GM18502 (cell line): Measurements from ENCODE around the gene NHSL1.

Source experiments
- ATAC-seq: cut with Tn5 transposase; IDR thresholded peaks from one replicate; pipeline ENCODE4 v1.9.1; 2021; ENCODE audit warnings: mild to moderate bottlenecking; ENCODE audit not compliant: unreplicated experiment, poor library complexity

NHSL1 gene

GRCh38 chr6:138500045-138500665 is 861 bp upstream of the NHSL1 start:
- ATAC-seq, result no peak

- ATAC-seq, result no peak
These were observed 528 bp downstream of the NHSL1 start for GRCh38 chr6:138498629-138499302.

GRCh38 chr6:138497286-138497685 is 2.0 kb downstream of the NHSL1 start:
- ATAC-seq, result no peak

- ATAC-seq, result no peak
These were observed 5.0 kb downstream of the NHSL1 start for GRCh38 chr6:138494312-138494711.

- ATAC-seq, result no peak
These were observed 5.9 kb downstream of the NHSL1 start for GRCh38 chr6:138493413-138493812.

GRCh38 chr6:138492871-138493270 is 6.4 kb downstream of the NHSL1 start:
- no peak for ATAC-seq

- no peak for ATAC-seq
These were observed 7.2 kb downstream of the NHSL1 start for GRCh38 chr6:138492113-138492512.

- no peak for ATAC-seq
These were observed 8.3 kb downstream of the NHSL1 start for GRCh38 chr6:138491017-138491416.

GRCh38 chr6:138489846-138490245 is 9.4 kb downstream of the NHSL1 start:
- no peak for ATAC-seq

GRCh38 chr6:138487102-138487604 is 12.1 kb downstream of the NHSL1 start:
- ATAC-seq, result no peak

- ATAC-seq, result no peak
These were observed 12.8 kb downstream of the NHSL1 start for GRCh38 chr6:138486249-138487101.

GRCh38 chr6:138485586-138486248 is 13.6 kb downstream of the NHSL1 start:
- ATAC-seq, result no peak

- ATAC-seq, result no peak
These were observed 14.2 kb downstream of the NHSL1 start for GRCh38 chr6:138485005-138485545.

GRCh38 chr6:138484018-138484731 is 15.1 kb downstream of the NHSL1 start:
- ATAC-seq, result no peak

GRCh38 chr6:138482816-138483215 is 16.5 kb downstream of the NHSL1 start:
- no peak for ATAC-seq

GRCh38 chr6:138480279-138480949 is 18.9 kb downstream of the NHSL1 start:
- ATAC-seq, result no peak

GRCh38 chr6:138477913-138478539 is 21.3 kb downstream of the NHSL1 start:
- no peak for ATAC-seq

GRCh38 chr6:138476116-138476515 is 23.2 kb downstream of the NHSL1 start:
- ATAC-seq, result no peak

- ATAC-seq, result no peak
These were observed 26.1 kb downstream of the NHSL1 start for GRCh38 chr6:138473144-138473543.
